ENCODE measurements around the gene IKZF2.
A peak's percentile ranks its signal among the peaks of the same experiment; 100 is the strongest.

IKZF2 gene

DNA sequence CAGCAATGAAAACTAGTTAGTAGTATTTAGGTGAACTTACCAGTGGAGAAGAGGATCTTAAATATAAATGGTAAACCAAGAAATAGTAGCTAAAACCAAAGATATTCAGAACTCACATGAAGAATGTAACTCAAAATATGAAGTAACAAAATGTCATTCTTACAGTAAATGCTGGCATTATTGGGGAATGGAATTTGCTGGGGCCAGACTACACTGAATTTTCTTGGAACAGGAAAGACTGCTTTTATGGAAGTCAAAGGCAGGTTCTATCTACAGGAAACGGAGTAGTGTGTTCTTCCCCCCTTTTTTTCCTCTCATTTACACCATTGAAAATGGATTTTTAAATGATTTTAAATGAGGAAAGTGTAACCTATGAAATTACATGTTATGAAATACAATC is 188.7 kb downstream of the IKZF2 start:
- TF ChIP-seq, protein P1, sequence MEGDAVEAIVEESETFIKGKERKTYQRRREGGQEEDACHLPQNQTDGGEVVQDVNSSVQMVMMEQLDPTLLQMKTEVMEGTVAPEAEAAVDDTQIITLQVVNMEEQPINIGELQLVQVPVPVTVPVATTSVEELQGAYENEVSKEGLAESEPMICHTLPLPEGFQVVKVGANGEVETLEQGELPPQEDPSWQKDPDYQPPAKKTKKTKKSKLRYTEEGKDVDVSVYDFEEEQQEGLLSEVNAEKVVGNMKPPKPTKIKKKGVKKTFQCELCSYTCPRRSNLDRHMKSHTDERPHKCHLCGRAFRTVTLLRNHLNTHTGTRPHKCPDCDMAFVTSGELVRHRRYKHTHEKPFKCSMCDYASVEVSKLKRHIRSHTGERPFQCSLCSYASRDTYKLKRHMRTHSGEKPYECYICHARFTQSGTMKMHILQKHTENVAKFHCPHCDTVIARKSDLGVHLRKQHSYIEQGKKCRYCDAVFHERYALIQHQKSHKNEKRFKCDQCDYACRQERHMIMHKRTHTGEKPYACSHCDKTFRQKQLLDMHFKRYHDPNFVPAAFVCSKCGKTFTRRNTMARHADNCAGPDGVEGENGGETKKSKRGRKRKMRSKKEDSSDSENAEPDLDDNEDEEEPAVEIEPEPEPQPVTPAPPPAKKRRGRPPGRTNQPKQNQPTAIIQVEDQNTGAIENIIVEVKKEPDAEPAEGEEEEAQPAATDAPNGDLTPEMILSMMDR (conservative IDR thresholded peaks at IDR 0.05; ENCODE audit: low read length) = no peak
- H3K4me3 ChIP-seq (ENCODE audit: low read length) = no peak overlapping the region
- DNase-seq (ENCODE audit: low read depth) = peak; percentile 17

- no peak for DNase-seq (ENCODE audit: low read depth)
- H3K4me3 ChIP-seq (ENCODE audit: low read length) = no peak overlapping the region
- TF ChIP-seq, protein P1 (conservative IDR thresholded peaks at IDR 0.05; ENCODE audit: low read length) = no peak
Measured at GRCh38 chr2:212961255-212961654, 190.2 kb downstream of the IKZF2 start.

GRCh38 chr2:212960336-212960735 is 191.1 kb downstream of the IKZF2 start:
- TF ChIP-seq, protein P1 (conservative IDR thresholded peaks at IDR 0.05; ENCODE audit: low read length) = no peak
- no peak overlapping the region for H3K4me3 ChIP-seq (ENCODE audit: low read length)
- DNase-seq (ENCODE audit: low read depth) = no peak

- DNase-seq (ENCODE audit: low read depth) = no peak
- TF ChIP-seq, protein P1 (conservative IDR thresholded peaks at IDR 0.05; ENCODE audit: low read length) = no peak
Measured at GRCh38 chr2:212959471-212960117, 191.8 kb downstream of the IKZF2 start.

GRCh38 chr2:212958757-212959295 is 192.6 kb downstream of the IKZF2 start:
- no peak overlapping the region for H3K4me3 ChIP-seq (ENCODE audit: low read length)
- TF ChIP-seq, protein P1 (conservative IDR thresholded peaks at IDR 0.05; ENCODE audit: low read length) = no peak
- DNase-seq (ENCODE audit: low read depth) = peak; percentile 51

More at GRCh38 chr2:212959471-212960117, 191.8 kb downstream of the IKZF2 start:
- no peak overlapping the region for H3K4me3 ChIP-seq (ENCODE audit: low read length)

GRCh38 chr2:212958133-212958532 is 193.3 kb downstream of the IKZF2 start:
- no peak for DNase-seq (ENCODE audit: low read depth)
- H3K4me3 ChIP-seq (ENCODE audit: low read length) = no peak overlapping the region
- TF ChIP-seq, protein P1 (conservative IDR thresholded peaks at IDR 0.05; ENCODE audit: low read length) = no peak

GRCh38 chr2:212957624-212958023 is 193.8 kb downstream of the IKZF2 start:
- H3K4me3 ChIP-seq (ENCODE audit: low read length) = no peak overlapping the region
- TF ChIP-seq, protein P1 (conservative IDR thresholded peaks at IDR 0.05; ENCODE audit: low read length) = no peak
- no peak for DNase-seq (ENCODE audit: low read depth)

Data from AG10803 (cell line).